Kidney (tissue), 14 donors: ENCODE data around the gene COLQ. TPM values are rescaled to one million over a fixed set of nuclear protein-coding genes. Genes with fewer than 3 reads are reported as not detected.

Source experiments
- DNase-seq, 5 donors: peaks; one replicate each; pipeline ENCODE4 v3.0.0-alpha.2; 2013 to 2020
- FAIRE-seq: peaks from 2 replicates; lab custom pipeline; 2012; peaks lifted over from hg19 to GRCh38; lab: Jason Lieb, UNC
- H3K27ac ChIP-seq, 2 donors: one replicate each; pipeline ENCODE4 v1.7.0; 2013; ENCODE audit warnings: low read depth in 2 of 2, low read length in 2 of 2, inconsistent platforms in 1 of 2
- H3K27me3 ChIP-seq: one replicate; pipeline ENCODE4 v1.7.1; 2013; ENCODE audit warnings: low read length, inconsistent platforms; ENCODE audit not compliant: control insufficient read depth, insufficient read depth
- H3K36me3 ChIP-seq, 3 donors: one replicate each; pipeline versions ENCODE4 v1.7.0 to v1.7.1; 2013; ENCODE audit warnings: low read length in 3 of 3, control low read depth in 1 of 3, inconsistent platforms in 1 of 3; ENCODE audit not compliant: insufficient read depth in 3 of 3, control insufficient read depth in 2 of 3
- H3K4me1 ChIP-seq, 3 donors: one replicate each; pipeline versions ENCODE4 v1.7.0 to v1.7.1; 2013; ENCODE audit warnings: low read length in 3 of 3, inconsistent platforms in 1 of 3, low read depth in 1 of 3; ENCODE audit not compliant: control insufficient read depth in 2 of 3, insufficient read depth in 2 of 3
- H3K4me3 ChIP-seq, 3 donors: one replicate each; pipeline versions ENCODE4 v1.7.0 to v1.8.1; 2013; ENCODE audit warnings: low read length in 3 of 3, control low read depth in 1 of 3, inconsistent platforms in 1 of 3
- H3K9ac ChIP-seq, 3 donors: one replicate each; pipeline versions ENCODE4 v1.7.0 to v1.7.1; 2013; ENCODE audit warnings: low read length in 3 of 3, control low read depth in 1 of 3, inconsistent platforms in 1 of 3
- H3K9me3 ChIP-seq, 3 donors: one replicate each; pipeline versions ENCODE4 v1.7.0 to v1.7.1; 2013; ENCODE audit warnings: low read length in 3 of 3, control low read depth in 1 of 3, inconsistent platforms in 1 of 3; ENCODE audit not compliant: control insufficient read depth in 2 of 3, insufficient read depth in 1 of 3
- CTCF ChIP-seq: IDR thresholded peaks from 3 replicates; pipeline ENCODE4 v1.5.1; 2012; ENCODE audit warnings: mild to moderate bottlenecking, moderate library complexity, borderline replicate concordance; ENCODE audit not compliant: insufficient read depth; ENCODE audit errors: extremely low read depth
- intact Hi-C: fragments of 100-400 bp; cut with DNase I; formaldehyde crosslinking; loops from one replicate; pipeline ENCODE4 v1.11.1; 2022
- polyA plus RNA-seq: library from polyadenylated mRNA; stranded (reverse); fragments of 350-450 nt; fragmentation: Illumina TruSeq; extraction: RNeasy Lipid Tissue Mini Kit (QIAGEN cat#74804); gene quantifications from one replicate; pipeline ENCODE4 v1.2.3, GENCODE V29; 2014; ENCODE audit warnings: low read depth, low replicate concordance; ENCODE audit not compliant: insufficient read depth
- total RNA-seq: library from RNA; stranded (reverse); fragmentation: NEBNext Ultra II Directional; extraction: Animal tissue kit (Norgen Biotek cat#: 25700); gene quantifications from one replicate; pipeline ENCODE4 v1.2.1, GENCODE V29; 2021
- donor health status: control.
- donor health status: control.
- donor health status: control.
- donor health status: control.
- donor health status: control.
- donor health status: DM: yes; HTN: yes; CAD: no.
- donor health status: Normal renal cell carcinoma (clear cell type).

The COLQ gene
- total and polyA plus RNA-seq, 2 donors from 2014 or later, result 1.2 to 4.3 TPM

DNA sequence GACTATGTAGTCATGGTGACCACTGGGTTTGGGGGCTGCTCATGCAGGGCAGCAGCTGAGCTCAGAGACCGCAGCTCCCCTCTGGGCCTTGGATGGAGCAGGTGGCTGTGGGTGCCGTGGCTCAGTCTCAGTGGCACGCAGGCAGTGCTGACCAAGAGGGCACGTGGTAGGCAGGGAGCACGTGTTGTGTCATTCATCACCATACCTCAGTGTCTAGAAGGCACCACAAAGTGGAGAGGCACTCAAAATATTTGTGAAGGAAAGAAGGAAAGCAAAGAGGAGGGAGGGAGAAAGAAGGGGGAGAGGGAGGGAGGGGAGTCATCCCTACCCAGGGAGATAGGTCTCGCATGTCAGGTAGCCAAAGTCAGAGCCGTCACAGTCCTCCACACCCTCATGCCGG is 68.0 kb downstream of the COLQ start:
- Histone ChIP-seq H3K4me1 (no peaks in the 10 kb centered on the region), H3K27ac (no peak overlapping the region), H3K36me3 (no peaks in the 10 kb centered on the region), H3K27me3 (no peaks in the 10 kb centered on the region), H3K9me3 (no peaks in the 10 kb centered on the region), H3K9ac (no peak overlapping the region), H3K4me3 (no peak overlapping the region)
- FAIRE-seq, result no peak
- DNase-seq, result no peak
- intact Hi-C loops, result no loop called here
- TF ChIP-seq CTCF, result no peak

DNA sequence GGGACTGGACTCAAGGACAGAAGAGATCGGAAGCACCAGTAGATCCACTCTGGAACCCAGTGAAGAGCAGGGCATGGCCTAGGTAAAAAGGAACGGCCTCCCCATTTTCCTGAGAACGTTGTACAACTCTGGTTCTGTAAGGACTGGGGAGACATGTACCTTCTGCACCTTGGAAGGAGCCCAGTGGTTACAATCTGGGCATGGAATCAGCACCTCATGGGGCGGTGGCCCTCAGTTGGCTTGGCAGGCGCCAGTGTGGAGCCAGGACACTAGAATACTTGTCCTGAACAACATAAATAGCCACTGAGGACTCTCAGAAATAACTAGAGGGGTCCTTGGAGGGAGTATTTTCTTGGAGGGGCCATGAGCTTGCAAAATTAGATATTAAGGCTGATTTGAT is 68.5 kb downstream of the COLQ start:
- Histone ChIP-seq H3K4me1 (no peaks in the 10 kb centered on the region), H3K27ac (no peak overlapping the region), H3K36me3 (no peaks in the 10 kb centered on the region), H3K4me3 (no peak overlapping the region), H3K9ac (no peak overlapping the region), H3K27me3 (no peaks in the 10 kb centered on the region), H3K9me3 (no peaks in the 10 kb centered on the region)
- no peak for DNase-seq
- no peak for FAIRE-seq
- intact Hi-C loops, result no loop called here
- no peak for TF ChIP-seq CTCF

DNA sequence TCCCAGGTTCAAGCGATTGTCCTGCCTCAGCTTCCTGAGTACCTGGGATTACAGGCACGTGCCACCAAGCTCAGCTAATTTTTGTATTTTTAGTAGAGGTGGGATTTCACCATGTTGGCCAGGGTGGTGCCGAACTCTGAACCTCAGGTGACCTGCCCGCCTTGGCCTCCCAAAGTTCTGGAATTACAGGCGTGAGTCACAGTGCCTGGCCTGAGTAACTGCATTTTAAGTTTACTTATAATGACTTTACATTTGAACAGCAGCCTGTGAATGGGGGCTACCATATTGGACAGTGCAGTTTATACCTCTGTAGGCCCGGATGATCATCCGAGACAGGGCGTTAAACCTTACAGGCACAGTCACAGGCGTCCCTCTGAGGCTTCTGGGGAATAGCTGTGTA is 69.3 kb downstream of the COLQ start:
- DNase-seq (no peak), FAIRE-seq (no peak)
- Histone ChIP-seq H3K27me3 (no peaks in the 10 kb centered on the region), H3K4me3 (no peak overlapping the region), H3K9me3 (no peaks in the 10 kb centered on the region), H3K4me1 (no peaks in the 10 kb centered on the region), H3K27ac (no peak overlapping the region), H3K9ac (no peak overlapping the region), H3K36me3 (no peaks in the 10 kb centered on the region)
- no peak for TF ChIP-seq CTCF
- intact Hi-C loops, result no loop called here

- no peaks in the 10 kb centered on the region for H3K4me1 ChIP-seq
- no peak for FAIRE-seq
- intact Hi-C loops, result no loop called here
Measured at GRCh38 chr3:15451216-15452113, 70.0 kb downstream of the COLQ start.

More at GRCh38 chr3:15451216-15452113, 70.0 kb downstream of the COLQ start:
- no peak for TF ChIP-seq CTCF
- no peaks in the 10 kb centered on the region for H3K9me3 ChIP-seq
- H3K27me3 ChIP-seq, result no peaks in the 10 kb centered on the region
- H3K36me3 ChIP-seq, result no peaks in the 10 kb centered on the region
- H3K27ac ChIP-seq, result no peak overlapping the region
- no peak overlapping the region for H3K4me3 ChIP-seq
- H3K9ac ChIP-seq, result no peak overlapping the region
- no peak for DNase-seq
